CD4-positive, alpha-beta T cell (primary cell): ENCODE measurements around the gene MPHOSPH10. TPM values are rescaled to one million over a fixed set of nuclear protein-coding genes. Genes with fewer than 3 reads are reported as not detected.
A peak's percentile ranks its signal among the peaks of the same experiment; 100 is the strongest.
"Not testable (repeated sequence)": the region's sequence is repeated elsewhere in the genome, so short reads cannot be mapped to it uniquely, and the experiment has no call there.

Source experiments
- ATAC-seq: fragments of 200-7000 bp; cut with Tn5 transposase; one replicate; pipeline ENCODE4 v1.10.0; 2022; ENCODE audit warnings: mild to moderate bottlenecking; ENCODE audit not compliant: poor library complexity
- CTCF ChIA-PET: fragments of 350-600 bp; sonication (Branson Sonifier 250); formaldehyde crosslinking; loops from one replicate; lab custom pipeline; 2021; ENCODE audit warnings: antibody characterized with exemption, inconsistent platforms; lab: Charles Lee
- POLR2A ChIA-PET: fragments of 350-600 bp; sonication (Branson Sonifier 250); formaldehyde crosslinking; loops from one replicate; lab custom pipeline; 2021; ENCODE audit warnings: antibody characterized with exemption, inconsistent platforms; lab: Charles Lee
- DNase-seq, 14 experiments: peaks; one replicate each; pipeline ENCODE4 v3.0.0-alpha.2; 2013 to 2020; ENCODE audit warnings: mixed read lengths in 2 of 14
- H3K27ac ChIP-seq, 2 donors: one replicate each; pipeline versions ENCODE4 v1.5.1 to v1.7.0; 2013; ENCODE audit warnings: low read length in 2 of 2, low read depth in 1 of 2, mild to moderate bottlenecking in 1 of 2
- H3K27me3 ChIP-seq, 2 experiments: 1 replicate in 1 of 2; 2 replicates in 1 of 2; pipeline versions ENCODE4 v1.6.1 to v1.7.0; 2013; ENCODE audit warnings: low read length in 2 of 2, control low read depth in 1 of 2, mild to moderate bottlenecking in 1 of 2, moderate library complexity in 1 of 2; ENCODE audit not compliant: insufficient read depth in 2 of 2, control insufficient read depth in 1 of 2
- H3K36me3 ChIP-seq: one replicate; pipeline ENCODE4 v1.6.1; 2013; ENCODE audit warnings: low read length, control low read depth; ENCODE audit not compliant: insufficient read depth
- H3K4me1 ChIP-seq: one replicate; pipeline ENCODE4 v1.6.1; 2013; ENCODE audit warnings: low read length, control low read depth; ENCODE audit not compliant: insufficient read depth
- H3K4me3 ChIP-seq: one replicate; pipeline ENCODE4 v1.5.1; 2013; ENCODE audit warnings: mild to moderate bottlenecking, low read length, moderate library complexity
- H3K9me3 ChIP-seq, 2 experiments: 1 replicate in 1 of 2; 2 replicates in 1 of 2; pipeline versions ENCODE4 v1.6.1 to v1.7.0; 2013; ENCODE audit warnings: low read length in 2 of 2, mild to moderate bottlenecking in 2 of 2, control low read depth in 1 of 2, moderate library complexity in 1 of 2; ENCODE audit not compliant: control insufficient read depth in 1 of 2, insufficient read depth in 1 of 2
- H3K27ac Mint-ChIP-seq: one replicate; pipeline ENCODE4 v1.8.0; 2020; ENCODE audit warnings: mixed read lengths
- H3K27me3 Mint-ChIP-seq: one replicate; pipeline ENCODE4 v1.8.0; 2021; ENCODE audit warnings: mixed read lengths
- H3K36me3 Mint-ChIP-seq: one replicate; pipeline ENCODE4 v1.8.0; 2021; ENCODE audit warnings: low read depth, mixed read lengths
- H3K4me1 Mint-ChIP-seq: one replicate; pipeline ENCODE4 v1.8.0; 2021; ENCODE audit warnings: low read depth, mixed read lengths
- H3K4me3 Mint-ChIP-seq: one replicate; pipeline ENCODE4 v1.8.0; 2020; ENCODE audit warnings: mild to moderate bottlenecking, mixed read lengths
- H3K9me3 Mint-ChIP-seq: one replicate; pipeline ENCODE4 v1.8.0; 2020; ENCODE audit warnings: mixed read lengths
- CTCF ChIP-seq: fragments of 200-600 bp; IDR thresholded peaks from one replicate; pipeline ENCODE4 v1.8.0; 2022; ENCODE audit warnings: antibody characterized with exemption, mild to moderate bottlenecking
- intact Hi-C, 2 experiments: fragments of 100-400 bp; cut with DNase I in 1 of 2; cut with micrococcal nuclease in 1 of 2; formaldehyde crosslinking; loops; one replicate each; pipeline versions ENCODE4 v1.15.1 to v1.9.0; 2023 to 2025; cut with DNase I, micrococcal nuclease
- total RNA-seq, 174 experiments: library from RNA in 2 of 174; stranded (reverse) in 2 of 174; gene quantifications; one replicate each; pipeline ENCODE4 v1.2.3 and lab custom pipeline; 2021 to 2026

The MPHOSPH10 gene
- total RNA-seq, 2 experiments from 2014 or later, result 36.7 to 38.2 TPM

- Mint-ChIP-seq H3K27ac (no peak overlapping the region), H3K4me3 (no peak overlapping the region), H3K9me3 (no peaks in the 10 kb centered on the region), H3K36me3 (no peaks in the 10 kb centered on the region), H3K27me3 (no peaks in the 10 kb centered on the region), H3K4me1 (peaks cover 5% of the 10 kb centered on the region)
- no peak for TF ChIP-seq CTCF
- ChIA-PET POLR2A (interaction anchor here (0.6 kb wide), 1 partner anchor 11 kb away, joined by 3 read pairs; no protein-coding TSS in a partner anchor), CTCF (no interaction called here)
- DNase-seq, result no peak
- Histone ChIP-seq H3K4me3 (no peak overlapping the region), H3K36me3 (no peaks in the 10 kb centered on the region), H3K4me1 (no peaks in the 10 kb centered on the region), H3K9me3 (no peaks in the 10 kb centered on the region), H3K27me3 (no peaks in the 10 kb centered on the region), H3K27ac (no peak overlapping the region)
- ATAC-seq, result no peak
- intact Hi-C loops, result no loop called here
These were observed 50.9 kb downstream of the MPHOSPH10 start for GRCh38 chr2:71181316-71181715.

- H3K4me3 Mint-ChIP-seq, H3K4me1 ChIP-seq, H3K27ac Mint-ChIP-seq, H3K9me3 Mint-ChIP-seq, H3K27me3 Mint-ChIP-seq, H3K4me3 ChIP-seq, POLR2A ChIA-PET, intact Hi-C loops, H3K27ac ChIP-seq, H3K4me1 Mint-ChIP-seq, DNase-seq, H3K36me3 ChIP-seq, CTCF ChIA-PET, H3K9me3 ChIP-seq, H3K27me3 ChIP-seq: not testable (repeated sequence)
- ATAC-seq, result peak; percentile 60
- H3K36me3 Mint-ChIP-seq, result peaks cover 13% of the 10 kb centered on the region
These were observed 53.1 kb downstream of the MPHOSPH10 start for GRCh38 chr2:71183306-71184115.

- CTCF ChIA-PET, result interaction anchor here (0.9 kb wide), 1 partner anchor 113 kb away, joined by 3 read pairs; no protein-coding TSS in a partner anchor
- no peak overlapping the region for H3K4me3 Mint-ChIP-seq
- no peaks in the 10 kb centered on the region for H3K27me3 Mint-ChIP-seq
- H3K4me1 Mint-ChIP-seq, result peaks cover 5% of the 10 kb centered on the region
- H3K36me3 ChIP-seq, result peaks cover 5% of the 10 kb centered on the region
- H3K27ac Mint-ChIP-seq, result no peak overlapping the region
- H3K4me1 ChIP-seq, result no peaks in the 10 kb centered on the region
- DNase-seq (no peak), ATAC-seq (no peak)
- no peaks in the 10 kb centered on the region for H3K9me3 Mint-ChIP-seq
- H3K27ac ChIP-seq, result no peak overlapping the region
- POLR2A ChIA-PET, result no interaction called here
- no peak for TF ChIP-seq CTCF
- H3K27me3 ChIP-seq, result no peaks in the 10 kb centered on the region
- no peaks in the 10 kb centered on the region for H3K9me3 ChIP-seq
- intact Hi-C loops, result no loop called here
- H3K36me3 Mint-ChIP-seq, result peaks cover 15% of the 10 kb centered on the region
- H3K4me3 ChIP-seq, result no peak overlapping the region
These were observed 56.5 kb downstream of the MPHOSPH10 start for GRCh38 chr2:71186973-71187372.
